ENCODE results near the gene GAREM2.

GAREM2 gene

GRCh38 chr2:26174691-26175465, 2.0 kb downstream of the GAREM2 start:
- no peak overlapping the region for H3K4me3 ChIP-seq (replicated peaks in 1 of 2; ENCODE audit: low read depth in 2 of 2, low read length in 2 of 2)
- DNase-seq (ENCODE audit: low read depth in 2 of 2) = no peak
- no peak for TF ChIP-seq CTCF (IDR thresholded peaks at IDR 0.05; ENCODE audit: low read depth, low read length)

GRCh38 chr2:26175466-26176278, 2.8 kb downstream of the GAREM2 start:
- no peak overlapping the region for H3K4me3 ChIP-seq (replicated peaks in 1 of 2; ENCODE audit: low read depth in 2 of 2, low read length in 2 of 2)
- TF ChIP-seq CTCF (IDR thresholded peaks at IDR 0.05; ENCODE audit: low read depth, low read length) = no peak
- DNase-seq (ENCODE audit: low read depth in 2 of 2) = no peak

- no peak overlapping the region for H3K4me3 ChIP-seq (replicated peaks in 1 of 2; ENCODE audit: low read depth in 2 of 2, low read length in 2 of 2)
- no peak for DNase-seq (ENCODE audit: low read depth in 2 of 2)
- no peak for TF ChIP-seq CTCF (IDR thresholded peaks at IDR 0.05; ENCODE audit: low read depth, low read length)
These were observed 3.4 kb downstream of the GAREM2 start for GRCh38 chr2:26176279-26176615.

- DNase-seq (ENCODE audit: low read depth in 2 of 2) = no peak
- TF ChIP-seq CTCF (IDR thresholded peaks at IDR 0.05; ENCODE audit: low read depth, low read length) = no peak
- H3K4me3 ChIP-seq (replicated peaks in 1 of 2; ENCODE audit: low read depth in 2 of 2, low read length in 2 of 2) = no peak overlapping the region
These were observed 4.2 kb downstream of the GAREM2 start for GRCh38 chr2:26177122-26177521.

GRCh38 chr2:26178246-26178645, 5.4 kb downstream of the GAREM2 start:
- DNase-seq (ENCODE audit: low read depth in 2 of 2) = no peak
- peak overlapping the region; percentile 38 to 59 for H3K4me3 ChIP-seq (replicated peaks in 1 of 2; ENCODE audit: low read depth in 2 of 2, low read length in 2 of 2)
- no peak for TF ChIP-seq CTCF (IDR thresholded peaks at IDR 0.05; ENCODE audit: low read depth, low read length)

- H3K4me3 ChIP-seq (replicated peaks in 1 of 2; ENCODE audit: low read depth in 2 of 2, low read length in 2 of 2) = peak overlapping the region; percentile 38 to 59
- TF ChIP-seq CTCF (IDR thresholded peaks at IDR 0.05; ENCODE audit: low read depth, low read length) = no peak
- DNase-seq (ENCODE audit: low read depth in 2 of 2) = peak; percentile 19 to 26
These were observed 6.0 kb downstream of the GAREM2 start for GRCh38 chr2:26178746-26179436.

Data from cardiac fibroblast (primary cell).